HG02610 (cell line): ENCODE measurements around the gene DIAPH3.

Experiments used
- ATAC-seq: cut with Tn5 transposase; IDR thresholded peaks from one replicate; pipeline ENCODE4 v1.9.1; 2021; ENCODE audit warnings: mild to moderate bottlenecking, moderate library complexity; ENCODE audit not compliant: unreplicated experiment

The DIAPH3 gene

GRCh38 chr13:60026286-60026685 lies 137.4 kb downstream of the DIAPH3 start:
- ATAC-seq: no peak

- no peak for ATAC-seq
These were observed 143.4 kb downstream of the DIAPH3 start for GRCh38 chr13:60020288-60020687.

GRCh38 chr13:60019119-60019993 lies 144.4 kb downstream of the DIAPH3 start:
- peak; percentile 79 for ATAC-seq

- ATAC-seq: no peak
These were observed 145.2 kb downstream of the DIAPH3 start for GRCh38 chr13:60018536-60018935.

- no peak for ATAC-seq
These were observed 147.5 kb downstream of the DIAPH3 start for GRCh38 chr13:60016229-60016628.

- no peak for ATAC-seq
These were observed 150.6 kb downstream of the DIAPH3 start for GRCh38 chr13:60013166-60013565.

- ATAC-seq: no peak
These were observed 151.2 kb downstream of the DIAPH3 start for GRCh38 chr13:60012488-60012887.

GRCh38 chr13:60009300-60010253 lies 154.2 kb downstream of the DIAPH3 start:
- ATAC-seq: no peak

GRCh38 chr13:60001889-60002288 lies 161.8 kb downstream of the DIAPH3 start:
- ATAC-seq: no peak

GRCh38 chr13:60000976-60001375 lies 162.8 kb downstream of the DIAPH3 start:
- ATAC-seq: no peak

- no peak for ATAC-seq
These were observed 163.6 kb downstream of the DIAPH3 start for GRCh38 chr13:60000081-60000480.

- no peak for ATAC-seq
These were observed 165.8 kb downstream of the DIAPH3 start for GRCh38 chr13:59997976-59998375.

GRCh38 chr13:59996461-59996980 lies 167.2 kb downstream of the DIAPH3 start:
- no peak for ATAC-seq

GRCh38 chr13:59991395-59991794 lies 172.3 kb downstream of the DIAPH3 start:
- no peak for ATAC-seq

GRCh38 chr13:59982631-59983382 lies 180.9 kb downstream of the DIAPH3 start:
- no peak for ATAC-seq

- ATAC-seq: no peak
These were observed 184.1 kb downstream of the DIAPH3 start for GRCh38 chr13:59979589-59979988.

GRCh38 chr13:59978862-59979261 lies 184.9 kb downstream of the DIAPH3 start:
- no peak for ATAC-seq

- ATAC-seq: no peak
These were observed 186.9 kb downstream of the DIAPH3 start for GRCh38 chr13:59976856-59977255.

- no peak for ATAC-seq
These were observed 187.8 kb downstream of the DIAPH3 start for GRCh38 chr13:59975807-59976435.

- ATAC-seq: no peak
These were observed 192.9 kb downstream of the DIAPH3 start for GRCh38 chr13:59970847-59971246.
